Stimulated activated CD8-positive, alpha-beta memory T cell treated with anti-CD3 and anti-CD28 coated beads, Interleukin-12 subunit alpha, Interleukin-12 subunit beta, amount 100 ng/mL, for 4 hours (primary cell): ENCODE data around the gene CHMP2A.
"Not testable (repeated sequence)": the region's sequence is repeated elsewhere in the genome, so short reads cannot be mapped to it uniquely, and the experiment has no call there.

Source experiments
- DNase-seq: peaks from one replicate; pipeline ENCODE4 v3.0.0-alpha.2; 2020; ENCODE audit warnings: low read depth

CHMP2A gene

GRCh38 chr19:58555369-58555885, 522 bp upstream of the CHMP2A start:
- no peak for DNase-seq

GRCh38 chr19:58553799-58554493, 959 bp downstream of the CHMP2A start:
- no peak for DNase-seq

- no peak for DNase-seq
These were observed 2.2 kb downstream of the CHMP2A start for GRCh38 chr19:58552655-58553054.

- DNase-seq: no peak
These were observed 3.1 kb downstream of the CHMP2A start for GRCh38 chr19:58551577-58552471.

- DNase-seq: no peak
These were observed 3.8 kb downstream of the CHMP2A start for GRCh38 chr19:58551123-58551497.

- DNase-seq: no peak
These were observed 4.4 kb downstream of the CHMP2A start for GRCh38 chr19:58550362-58551122.

- DNase-seq: no peak
These were observed 5.1 kb downstream of the CHMP2A start for GRCh38 chr19:58549664-58550361.

- no peak for DNase-seq
These were observed 5.8 kb downstream of the CHMP2A start for GRCh38 chr19:58548859-58549663.

- DNase-seq: no peak
These were observed 7.3 kb downstream of the CHMP2A start for GRCh38 chr19:58547323-58548312.

GRCh38 chr19:58546019-58546530, 8.8 kb downstream of the CHMP2A start:
- no peak for DNase-seq

- DNase-seq: no peak
These were observed 9.5 kb downstream of the CHMP2A start for GRCh38 chr19:58545286-58546018.

GRCh38 chr19:58544591-58545285, 10.2 kb downstream of the CHMP2A start:
- DNase-seq: peak; percentile 75

- DNase-seq: peak; percentile 100
These were observed 10.9 kb downstream of the CHMP2A start, which contains the start of gene TRIM28 for GRCh38 chr19:58543826-58544590. TRIM28 (plus strand) TSS chr19:58544064; CDS start chr19:58544758, 694 bp downstream.

- not testable (repeated sequence) for DNase-seq
These were observed 12.1 kb downstream of the CHMP2A start for GRCh38 chr19:58542641-58543372.

- not testable (repeated sequence) for DNase-seq
These were observed 15.7 kb downstream of the CHMP2A start for GRCh38 chr19:58539169-58539559.
